Renal cortex interstitium (tissue), 11 donors: Measurements from ENCODE around the gene CAMK1D. TPM values are rescaled to one million over a fixed set of nuclear protein-coding genes. Genes with fewer than 3 reads are reported as not detected.
A peak's percentile ranks its signal among the peaks of the same experiment; 100 is the strongest.
"Not testable (repeated sequence)": the region's sequence is repeated elsewhere in the genome, so short reads cannot be mapped to it uniquely, and the experiment has no call there.

Source experiments
- DNase-seq, 11 donors: peaks; one replicate each; pipeline ENCODE4 v3.0.0-alpha.2; 2013; ENCODE audit warnings: low read depth in 9 of 11, low spot score in 4 of 11; ENCODE audit errors: extremely low read depth in 1 of 11
- polyA plus RNA-seq, 3 donors: library from polyadenylated mRNA; unstranded; fragments of 120-200 nt; gene quantifications; one replicate each; pipeline ENCODE4 v1.2.1, GENCODE V29; 2013; ENCODE audit not compliant: insufficient read length in 3 of 3

The CAMK1D gene
- polyA plus RNA-seq, 3 donors = 10.5 to 13.0 (median 10.8) TPM

DNA sequence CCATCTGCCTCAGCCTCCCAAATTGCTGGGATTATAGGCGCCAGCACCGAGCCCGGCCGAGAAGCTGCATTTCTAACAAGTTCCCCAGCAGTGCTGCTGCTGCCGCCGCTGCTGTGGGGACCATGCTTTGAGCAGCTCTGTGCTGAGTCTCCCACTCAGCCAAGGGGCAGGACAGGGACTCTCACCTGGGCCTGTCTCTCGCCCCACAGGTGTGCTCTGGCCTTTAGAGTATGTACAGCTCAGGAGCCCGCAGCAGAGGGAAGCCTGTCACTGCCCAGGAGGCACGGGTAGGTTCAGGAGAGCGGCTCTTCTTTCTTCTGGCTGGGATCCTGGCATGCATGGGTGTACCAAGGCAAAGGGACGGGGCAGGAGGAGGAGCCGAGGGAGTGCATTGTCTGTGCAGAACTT, 130.1 kb downstream of the CAMK1D start:
- no peak for DNase-seq

DNA sequence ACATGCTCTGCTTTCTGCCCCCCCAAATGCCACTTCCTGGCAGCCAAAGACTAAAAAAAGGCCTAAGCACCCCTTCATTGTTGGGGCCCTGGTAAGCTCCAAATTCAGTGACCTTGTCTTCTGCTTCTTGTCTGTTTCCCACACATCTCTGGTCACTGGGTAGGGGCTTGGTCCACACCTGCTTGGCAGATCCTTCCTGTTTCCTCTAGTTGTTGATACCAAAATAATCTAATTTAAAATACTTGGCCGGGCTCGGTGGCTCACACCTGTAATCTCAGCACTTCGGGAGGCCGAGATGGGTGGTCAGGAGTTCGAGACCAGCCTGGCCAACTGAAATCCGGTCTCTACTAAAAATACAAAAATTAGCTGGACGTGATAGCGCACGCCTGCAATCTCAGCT, 130.6 kb downstream of the CAMK1D start:
- no peak for DNase-seq

DNA sequence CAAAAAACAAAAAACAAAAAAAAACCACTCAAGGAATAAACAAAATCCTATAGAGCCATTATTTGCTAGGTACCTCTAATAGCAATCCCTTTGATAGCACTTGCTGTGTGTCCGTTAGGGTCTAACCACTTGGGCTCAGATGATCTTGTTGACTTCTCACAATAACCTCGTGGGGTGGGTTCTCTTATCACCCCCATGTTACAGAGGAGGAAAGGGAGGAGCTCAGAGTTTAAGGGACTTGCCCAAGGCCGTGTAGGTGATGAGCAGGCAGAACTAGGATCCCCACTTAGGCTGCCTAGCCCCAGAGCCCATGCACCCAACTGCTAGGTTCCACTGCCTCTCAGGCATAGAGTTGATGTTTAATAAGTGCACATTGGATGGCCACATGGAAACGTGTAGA, 131.1 kb downstream of the CAMK1D start:
- DNase-seq = no peak

DNA sequence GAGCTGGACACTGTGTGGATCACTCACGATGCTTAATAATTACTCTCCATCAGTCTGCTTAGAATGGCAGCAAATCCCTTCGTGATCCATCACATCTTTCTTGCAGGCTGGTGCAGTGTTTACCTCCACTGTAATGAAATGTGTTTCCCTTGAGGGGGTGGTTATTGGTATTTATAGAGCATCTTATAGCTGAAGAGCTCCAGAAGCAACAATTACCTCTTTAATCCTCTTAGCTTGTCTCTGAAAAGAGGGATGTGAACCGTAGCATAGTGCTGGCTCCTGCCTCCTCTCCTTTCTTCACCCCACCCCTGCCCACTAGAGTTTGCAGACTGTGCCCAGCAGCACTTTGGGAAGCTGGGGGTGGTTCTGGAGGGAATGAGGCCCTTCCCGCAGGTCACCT, 132.6 kb downstream of the CAMK1D start:
- no peak for DNase-seq

DNA sequence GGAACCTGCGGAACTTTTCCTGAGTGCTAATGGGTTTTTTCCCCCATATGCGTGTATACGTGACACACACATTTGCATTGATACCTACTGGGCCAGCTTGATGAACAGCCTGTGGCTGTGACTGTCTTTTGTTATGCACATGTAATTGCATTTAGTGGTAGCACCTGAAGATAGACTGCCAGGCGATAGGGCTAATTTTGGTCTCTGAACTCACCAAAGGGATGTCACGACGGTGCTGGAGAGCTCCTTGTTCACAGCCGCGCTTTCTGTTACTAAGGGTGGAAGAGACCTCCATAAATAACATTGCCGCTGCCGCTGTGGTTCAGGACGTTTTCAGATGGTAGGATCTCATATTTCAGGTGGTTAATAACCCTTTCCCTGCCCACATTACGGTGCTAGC, 133.2 kb downstream of the CAMK1D start:
- DNase-seq = peak in 3 of 11 donors; percentile 55 to 70 (median 65)

DNA sequence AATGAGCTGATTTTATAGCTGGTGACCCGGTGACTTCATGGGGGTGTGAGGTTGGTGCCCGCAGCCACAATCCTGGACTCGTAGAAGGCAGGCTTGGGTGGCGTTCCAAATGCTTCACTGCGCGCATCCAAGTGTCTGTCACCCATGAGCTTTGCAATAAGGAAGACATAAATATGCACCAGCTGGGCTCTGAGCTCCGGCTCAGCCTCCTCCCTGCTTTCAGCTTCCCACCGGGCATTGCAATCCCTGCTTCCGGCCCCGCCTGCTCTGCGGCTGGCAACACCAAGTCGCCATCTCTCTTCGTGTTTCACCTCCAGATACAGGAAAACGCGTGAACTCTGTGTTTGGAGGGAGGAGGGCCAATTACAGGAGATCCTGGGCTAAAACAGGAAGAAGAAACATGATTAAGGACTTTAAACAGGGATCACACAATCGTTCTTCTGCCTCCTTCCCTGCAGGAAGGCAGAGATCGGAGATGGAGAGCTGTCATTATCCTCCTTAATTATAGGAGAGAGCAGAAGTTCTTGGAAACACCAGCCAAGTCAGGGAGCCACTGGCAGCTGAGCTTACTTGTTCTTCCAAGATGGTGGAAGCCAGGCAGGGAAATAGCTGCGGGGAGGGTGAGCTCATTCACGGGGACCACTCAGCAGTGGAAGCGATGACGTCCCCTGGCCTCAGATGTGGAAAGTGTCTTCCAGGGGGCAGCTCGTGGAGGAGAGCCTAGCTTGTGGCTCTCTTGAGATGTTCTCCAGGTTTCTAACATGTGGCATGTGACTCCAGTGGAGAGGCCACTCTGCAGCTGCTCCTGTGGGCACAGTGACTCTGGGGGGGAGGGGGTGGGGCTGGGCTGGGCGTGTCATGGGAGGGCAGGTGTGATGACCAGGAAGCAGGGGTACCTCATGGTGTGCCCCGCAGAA, 134.9 kb downstream of the CAMK1D start:
- peak in 1 of 11 donors; percentile 41 for DNase-seq

DNA sequence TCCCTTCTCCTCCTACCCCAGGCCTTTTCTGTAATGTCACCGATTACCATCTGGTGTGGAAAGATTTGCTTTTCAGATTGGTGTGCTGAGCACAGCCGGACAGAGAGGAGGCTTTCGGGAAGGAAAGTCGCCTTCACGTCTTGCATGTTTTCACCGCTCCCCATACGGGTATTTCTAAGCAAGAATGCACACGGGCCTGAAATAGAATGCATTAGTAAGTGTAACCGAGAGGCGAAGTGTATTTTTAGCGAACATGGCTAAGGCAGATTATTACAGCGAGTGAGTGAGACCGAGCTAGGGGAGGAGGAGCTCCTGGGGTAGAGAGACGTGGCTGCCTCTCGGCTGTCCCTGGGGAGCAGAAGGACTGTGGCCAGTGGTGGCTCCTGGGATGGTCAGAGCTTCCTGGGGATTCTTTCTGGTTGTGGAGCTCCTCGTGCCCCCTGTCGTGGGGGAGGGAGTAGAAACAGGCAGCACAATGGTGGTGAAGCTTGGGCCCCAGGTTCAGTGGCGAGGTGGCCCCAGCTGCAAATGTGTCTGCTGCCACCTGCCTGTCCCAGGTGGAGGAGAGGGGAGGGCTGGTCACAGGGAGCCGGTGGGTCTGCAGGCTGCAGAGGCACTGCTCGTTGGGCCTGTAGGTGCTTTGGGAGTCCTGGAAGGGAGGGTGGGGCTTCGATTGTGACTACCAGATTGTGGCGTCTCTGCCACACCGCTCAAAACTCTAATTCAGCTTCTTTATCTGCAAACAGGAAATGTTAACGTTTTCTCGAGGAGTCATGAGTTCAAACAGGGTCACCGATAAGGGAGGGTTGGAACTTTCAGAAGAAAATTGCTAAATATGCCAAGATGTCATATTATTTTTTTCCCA, 135.8 kb downstream of the CAMK1D start:
- DNase-seq = no peak

DNA sequence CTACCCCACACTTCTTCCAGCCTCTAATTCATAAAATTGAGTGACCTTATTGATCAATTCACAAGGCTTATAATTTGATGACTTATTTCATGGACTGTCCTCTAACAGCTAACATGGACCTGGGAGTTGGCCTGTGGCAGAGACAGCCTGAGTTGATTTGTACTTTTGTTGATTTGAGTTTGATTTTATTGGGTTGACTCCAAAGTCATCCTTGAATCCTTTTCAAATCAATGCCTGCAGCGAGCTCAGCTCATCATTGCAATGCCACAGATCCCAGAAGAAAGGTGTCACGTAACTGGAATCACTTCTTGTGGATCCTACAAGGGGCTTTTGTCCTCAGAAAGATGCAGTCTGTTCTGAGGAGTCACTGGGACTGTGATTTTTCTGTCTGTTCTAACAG, 138.0 kb downstream of the CAMK1D start:
- no peak for DNase-seq

DNA sequence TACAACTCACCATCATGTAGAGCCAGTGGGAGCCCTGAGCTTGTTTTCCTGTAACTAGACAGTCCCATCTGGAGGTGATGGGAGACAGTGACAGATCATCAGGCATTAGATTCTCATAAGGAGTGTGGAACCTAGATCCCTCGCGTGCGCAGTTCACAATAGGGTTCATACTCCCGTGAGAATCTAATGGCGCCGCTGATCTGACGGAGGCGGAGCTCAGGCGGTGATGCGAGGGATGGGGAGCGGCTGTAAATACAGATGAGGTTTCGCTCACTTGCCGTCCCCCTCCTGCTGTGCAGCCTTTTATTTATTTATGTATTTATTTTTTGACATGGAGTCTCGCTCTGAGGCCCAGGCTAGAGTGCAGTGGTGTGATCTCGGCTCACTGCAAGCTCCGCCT, 139.3 kb downstream of the CAMK1D start:
- no peak for DNase-seq

DNA sequence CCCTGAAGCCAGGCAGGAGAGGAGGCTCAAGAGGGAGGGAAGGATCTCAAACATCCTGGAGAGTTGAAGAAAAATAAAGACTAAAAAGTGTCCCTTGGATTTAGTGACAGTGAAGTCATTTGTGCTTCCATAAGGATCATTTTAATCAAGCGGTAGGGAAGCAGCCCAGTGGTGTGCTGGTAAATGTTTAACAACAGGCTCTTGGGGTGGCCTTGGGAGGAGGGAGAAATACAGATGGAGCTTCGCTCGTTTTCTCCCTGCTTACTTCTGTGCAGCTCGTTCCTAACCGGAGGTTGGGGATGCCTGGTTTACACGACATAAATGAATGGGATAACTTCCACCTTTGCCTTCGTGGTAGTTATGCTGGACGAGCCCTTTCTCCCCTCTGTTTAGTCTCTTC, 140.0 kb downstream of the CAMK1D start:
- no peak for DNase-seq

DNA sequence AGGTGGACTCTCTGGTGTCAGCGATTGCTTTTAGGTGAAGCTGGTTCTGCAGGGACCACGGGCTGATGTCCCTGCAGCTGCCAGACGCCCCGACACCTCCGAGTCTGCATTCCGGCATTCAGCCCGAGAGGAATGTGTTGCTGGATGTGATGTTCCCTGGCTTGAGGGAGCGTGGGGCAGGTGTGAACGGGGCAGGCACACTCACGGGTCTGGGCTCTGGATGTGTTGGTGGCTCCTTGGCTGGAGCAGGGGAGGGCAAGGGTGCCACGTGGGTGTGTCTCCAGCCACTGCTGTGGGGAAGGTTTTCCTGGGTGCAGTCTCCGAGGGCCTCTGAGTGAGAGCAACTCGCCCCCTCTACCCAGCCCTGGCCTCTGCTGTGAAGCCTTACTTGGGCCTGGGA, 140.5 kb downstream of the CAMK1D start:
- DNase-seq = no peak

DNA sequence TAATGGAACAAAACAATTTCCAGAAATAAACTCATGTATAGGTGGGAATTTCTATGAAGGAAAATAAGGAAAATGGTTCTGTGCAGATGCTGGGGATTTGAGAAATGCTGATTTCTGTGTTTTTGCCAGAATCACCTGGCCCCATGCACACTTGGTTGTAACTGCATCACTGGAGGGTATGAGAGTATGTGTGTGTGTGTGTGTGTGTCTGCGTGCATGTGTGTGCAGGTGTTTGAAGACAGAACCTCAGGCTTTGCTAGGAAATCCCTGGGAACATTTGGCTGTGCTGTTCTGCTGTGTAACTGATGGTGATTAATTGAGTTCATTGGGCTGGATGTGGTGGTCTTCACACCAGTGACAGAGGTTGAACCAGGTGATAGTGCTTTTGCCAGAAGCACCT, 141.6 kb downstream of the CAMK1D start:
- DNase-seq = no peak

DNA sequence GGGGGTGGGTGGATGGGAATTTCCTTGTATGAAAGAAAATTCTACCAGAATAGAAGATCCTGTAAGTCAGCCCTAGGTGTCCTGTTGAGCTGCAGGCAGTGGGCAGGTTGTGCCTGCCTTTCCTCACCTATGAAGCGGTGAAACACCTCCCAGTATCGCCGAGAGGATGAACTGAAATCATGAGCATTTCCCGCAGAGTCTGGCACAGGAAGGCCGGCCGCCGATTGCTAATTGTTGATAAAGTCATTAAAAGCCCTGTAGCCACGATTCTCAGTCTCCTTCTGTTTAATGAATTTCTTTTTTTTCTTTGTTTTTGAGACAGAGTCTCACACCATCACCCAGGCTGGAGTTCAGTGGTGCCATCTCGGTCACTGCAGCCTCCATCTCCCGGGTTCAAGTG, 142.1 kb downstream of the CAMK1D start:
- DNase-seq = no peak

DNA sequence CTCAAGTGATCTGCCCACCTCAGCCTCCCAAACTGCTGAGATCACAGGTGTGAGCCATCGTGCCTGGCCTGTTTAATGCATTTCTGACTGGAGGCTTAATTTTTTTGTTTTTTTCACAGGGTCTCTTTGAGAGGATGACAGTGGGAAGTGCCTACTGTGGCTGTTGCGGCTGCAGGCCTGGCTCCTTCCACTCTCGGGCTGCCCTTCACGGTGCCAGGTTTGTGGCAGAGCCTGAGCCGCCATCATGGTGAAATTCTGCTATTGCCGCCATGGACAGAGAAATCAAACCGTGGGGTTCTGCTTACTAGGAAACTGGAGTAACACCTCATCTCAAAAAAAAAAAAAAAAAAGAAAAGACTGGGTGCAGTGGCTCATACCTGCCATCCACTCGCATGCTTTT, 142.7 kb downstream of the CAMK1D start:
- no peak for DNase-seq

DNA sequence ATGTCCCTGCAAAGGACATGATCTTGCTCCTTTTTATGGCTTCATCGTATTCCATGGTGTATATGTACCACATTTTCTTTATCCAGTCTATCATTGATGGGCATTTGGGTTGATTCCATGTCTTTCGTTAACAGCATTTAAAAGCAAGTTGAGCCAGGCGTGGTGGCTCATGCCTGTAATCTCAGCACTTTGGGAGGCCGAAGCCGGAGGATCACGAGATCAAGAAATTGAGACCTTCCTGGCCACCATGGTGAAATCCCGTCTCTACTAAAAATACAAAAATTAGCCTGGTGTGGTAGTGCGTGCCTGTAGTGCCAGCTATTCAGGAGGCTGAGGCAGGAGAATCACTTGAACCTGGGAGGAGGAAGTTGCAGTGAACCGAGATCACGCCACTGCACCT, 147.7 kb downstream of the CAMK1D start:
- not testable (repeated sequence) for DNase-seq

DNA sequence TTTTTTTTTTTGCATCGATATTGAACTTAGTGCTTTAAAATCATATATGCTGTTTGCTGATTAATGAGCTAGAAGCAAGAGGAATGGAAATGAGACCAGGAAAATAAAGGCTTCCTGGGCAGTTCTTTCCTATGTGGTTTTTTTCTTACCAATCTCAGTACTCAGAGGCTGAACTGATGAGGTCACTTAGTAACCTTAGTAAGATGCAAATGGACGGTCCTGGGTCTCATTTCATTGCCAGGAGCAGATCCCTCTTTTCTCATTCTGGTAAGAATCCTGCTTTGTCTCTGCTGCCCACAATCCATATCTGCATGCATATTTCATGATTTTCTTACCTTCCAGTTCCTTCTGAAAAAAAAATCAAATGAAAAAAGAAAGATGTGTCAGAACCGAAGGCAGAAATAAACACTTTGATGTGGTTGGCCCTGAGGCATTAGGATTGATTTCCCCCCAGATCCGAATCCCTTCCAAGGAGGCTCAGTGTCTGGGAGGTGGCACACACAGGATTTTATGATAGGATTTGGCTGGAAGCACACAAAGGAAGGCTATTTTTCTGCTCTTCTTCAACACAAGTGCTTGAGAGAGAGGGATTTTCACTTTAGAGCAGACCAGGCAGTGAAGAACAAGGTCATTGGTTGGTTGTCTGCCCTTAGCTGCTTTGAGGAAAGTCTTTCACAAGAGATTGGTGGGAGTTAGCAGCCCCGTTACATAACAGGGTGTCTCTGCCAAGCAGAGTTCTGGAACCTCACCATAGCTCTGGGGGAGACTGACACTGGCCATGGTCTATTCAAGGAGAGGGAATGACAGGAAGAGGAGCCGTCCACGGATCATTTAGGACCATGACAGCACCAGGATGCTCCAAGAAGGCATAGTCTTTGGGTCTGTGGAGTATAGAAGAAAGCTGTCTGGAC, 150.0 kb downstream of the CAMK1D start:
- no peak for DNase-seq

DNA sequence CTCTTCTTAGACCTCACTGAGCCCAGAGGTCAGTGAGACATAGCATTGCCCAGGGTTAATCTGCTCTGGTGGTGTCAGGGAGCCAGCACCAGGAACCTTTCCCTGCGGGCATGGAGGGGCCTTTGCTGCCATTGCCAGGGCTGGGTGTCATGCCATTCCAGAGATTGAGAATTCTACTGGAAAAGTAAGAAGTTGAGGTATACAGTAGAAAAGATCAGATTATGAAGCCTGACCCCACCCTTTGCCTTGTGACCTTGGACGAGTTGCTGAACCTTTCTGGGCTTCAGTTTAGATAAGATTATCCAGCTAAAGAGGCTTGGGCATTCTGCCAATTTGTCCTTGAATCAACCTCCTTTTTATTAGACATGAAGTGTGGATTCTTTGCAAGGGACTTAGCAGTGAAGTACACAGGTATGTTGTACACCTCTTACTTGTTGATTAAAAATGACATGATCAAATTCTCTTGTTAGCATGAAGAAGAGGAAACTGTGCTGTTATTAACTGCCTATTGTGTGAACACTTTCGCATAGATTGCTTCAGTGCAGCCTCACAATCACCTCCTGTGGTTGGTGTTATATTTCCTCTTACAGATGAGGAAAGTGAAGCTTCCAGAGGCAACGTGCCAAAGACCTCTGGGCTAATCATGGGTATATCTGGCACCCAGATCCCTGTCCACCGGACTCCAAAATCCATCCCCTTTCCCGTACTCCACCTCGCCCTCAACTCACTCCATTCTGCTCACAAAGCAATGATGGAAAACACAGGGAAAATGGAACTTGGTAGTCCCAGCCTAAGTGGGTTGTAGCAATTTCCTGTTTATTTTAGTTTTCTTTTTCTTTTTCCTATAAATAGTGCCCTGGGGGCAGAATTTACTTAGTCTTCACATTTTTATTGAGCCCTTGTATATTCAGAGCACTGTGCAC, 151.3 kb downstream of the CAMK1D start:
- DNase-seq = no peak

DNA sequence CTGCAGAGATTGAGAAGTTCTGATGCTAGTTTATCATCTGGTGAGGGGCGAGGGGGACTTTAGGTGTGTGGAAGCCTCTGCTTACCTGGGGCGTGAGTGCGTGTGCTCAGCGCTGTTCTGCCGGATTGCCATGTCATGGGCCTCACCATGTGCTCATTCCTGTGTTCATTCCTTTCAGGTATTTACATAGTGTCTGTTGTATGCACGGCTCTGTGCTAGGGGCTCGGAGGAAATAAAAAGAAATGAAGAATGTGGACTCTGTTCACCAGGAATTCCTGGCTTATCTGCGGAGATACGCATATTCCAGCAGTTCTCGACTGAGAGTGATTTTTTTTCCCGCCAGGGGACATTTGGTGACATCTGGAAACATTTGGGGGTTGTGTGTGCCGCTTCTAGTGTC, 152.0 kb downstream of the CAMK1D start:
- DNase-seq = no peak
